C4-2B (cell line): ENCODE results near the gene IMMP1L.

Experiments
- H3K27ac ChIP-seq: fragments of 450-650 bp; 2 replicates; pipeline ENCODE4 v1.5.1; 2017
- CTCF ChIP-seq: fragments of 450-650 bp; conservative IDR thresholded peaks from 2 replicates; pipeline ENCODE4 v1.5.1; 2017; ENCODE audit warnings: mild to moderate bottlenecking
- ZFX ChIP-seq: fragments of 450-650 bp; IDR thresholded peaks from 2 replicates; pipeline ENCODE4 v1.6.1; 2017

IMMP1L gene

DNA sequence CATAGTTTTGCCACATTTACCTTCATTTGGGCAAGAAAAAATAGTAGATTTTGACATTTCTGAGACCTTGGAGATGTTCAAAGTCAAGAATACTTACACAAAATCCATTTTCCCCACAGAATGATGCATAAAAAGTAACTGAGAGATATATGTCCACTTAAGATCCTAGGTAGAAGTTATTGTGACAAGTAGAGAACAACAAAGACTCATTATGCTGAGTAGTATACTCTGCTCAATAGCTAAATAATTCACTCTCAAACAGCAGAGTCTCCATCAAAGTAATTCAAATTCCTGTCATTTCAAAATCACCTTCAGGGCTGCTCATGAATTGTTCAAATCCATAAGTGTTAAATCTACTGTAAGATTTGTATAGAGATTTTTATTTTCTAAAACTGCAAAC is 35.3 kb downstream of the IMMP1L start:
- H3K27ac ChIP-seq, result no peak overlapping the region
- TF ChIP-seq ZFX, result no peak
- no peak for TF ChIP-seq CTCF

DNA sequence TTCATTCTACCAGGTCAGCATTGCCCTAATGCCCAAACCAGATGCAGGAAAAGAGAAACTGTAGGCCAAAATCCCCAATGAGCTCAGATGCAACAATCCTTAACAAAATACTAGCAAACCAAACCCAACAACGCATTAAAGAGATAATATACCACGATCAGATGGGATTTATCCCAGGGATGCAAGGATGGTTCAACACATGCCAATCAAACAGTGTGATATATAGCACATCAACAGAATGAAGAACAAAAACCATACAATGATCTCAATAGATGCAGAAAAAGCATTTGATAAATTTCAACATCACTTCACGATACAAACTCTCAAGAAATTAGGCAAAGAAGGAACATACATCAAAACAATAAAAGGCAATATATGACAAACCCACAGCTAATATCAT is 45.0 kb downstream of the IMMP1L start:
- no peak overlapping the region for H3K27ac ChIP-seq
- TF ChIP-seq CTCF, result no peak
- no peak for TF ChIP-seq ZFX

- no peak for TF ChIP-seq CTCF
- TF ChIP-seq ZFX, result no peak
- H3K27ac ChIP-seq, result no peak overlapping the region
These were observed 54.2 kb downstream of the IMMP1L start for GRCh38 chr11:31455177-31455576.

DNA sequence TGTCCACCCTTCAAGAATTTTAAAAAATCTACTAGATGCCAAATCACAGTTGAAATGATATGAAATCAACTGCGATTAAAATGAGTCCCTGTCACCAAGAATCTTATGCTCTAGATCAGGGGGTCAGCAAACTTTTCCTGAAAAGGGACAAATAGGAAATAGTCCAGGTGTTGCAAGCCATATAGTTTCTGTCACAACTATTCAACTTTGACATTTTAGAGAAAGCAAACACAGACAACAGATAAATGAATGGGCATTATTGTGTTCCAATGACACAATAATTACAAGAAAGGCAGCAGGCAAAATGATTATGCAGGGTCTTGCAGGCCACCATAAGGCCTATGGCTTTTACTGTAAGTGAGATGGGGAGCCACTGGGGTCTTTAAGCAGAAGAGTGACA is 58.6 kb downstream of the IMMP1L start:
- no peak overlapping the region for H3K27ac ChIP-seq
- TF ChIP-seq ZFX (no peak), CTCF (no peak)

DNA sequence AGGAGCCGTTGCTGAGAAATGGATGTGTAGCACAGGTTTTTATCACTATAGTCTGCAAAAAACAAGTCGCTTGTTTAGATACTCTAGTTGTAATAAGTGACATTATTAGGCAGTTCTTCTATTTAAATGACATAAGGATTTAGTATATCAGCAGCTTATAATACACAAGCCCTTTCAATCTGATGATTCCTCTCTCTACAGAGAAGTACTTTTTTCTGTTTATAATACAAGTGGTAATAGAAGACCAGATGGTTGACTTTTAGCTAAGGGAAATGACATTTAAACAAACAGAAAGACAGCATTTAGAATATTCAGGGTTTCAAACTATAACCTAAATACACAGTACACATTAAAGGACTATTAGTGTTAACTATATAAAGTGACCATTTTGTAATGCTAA is 60.4 kb downstream of the IMMP1L start:
- TF ChIP-seq ZFX (no peak), CTCF (no peak)

GRCh38 chr11:31445621-31446020 is 63.8 kb downstream of the IMMP1L start:
- TF ChIP-seq CTCF, result no peak
- TF ChIP-seq ZFX, result no peak
- H3K27ac ChIP-seq, result no peak overlapping the region

More for the DNA sequence above, 60.4 kb downstream of the IMMP1L start:
- H3K27ac ChIP-seq, result no peak overlapping the region

DNA sequence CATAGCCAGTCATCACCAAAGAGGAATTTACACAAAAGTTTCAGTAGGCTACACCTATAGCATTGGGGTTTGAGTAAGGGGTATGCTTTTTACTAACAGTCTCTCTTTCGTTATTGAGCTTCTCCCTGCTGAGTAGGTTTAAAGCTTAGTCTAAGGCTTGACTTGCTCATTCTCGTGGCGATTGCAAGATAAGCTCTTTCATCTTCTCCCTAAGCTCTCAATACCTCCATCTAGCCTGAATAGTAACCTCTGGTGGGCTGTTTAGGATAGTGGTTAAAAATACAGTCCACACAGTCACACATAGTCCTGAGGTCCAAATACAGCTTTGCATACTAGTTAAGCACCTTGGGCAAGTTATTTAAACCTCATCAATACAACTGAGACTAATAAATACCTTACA is 65.6 kb downstream of the IMMP1L start:
- H3K27ac ChIP-seq, result no peak overlapping the region
- TF ChIP-seq ZFX (no peak), CTCF (no peak)
